Erythroblast (primary cell): ENCODE measurements around the gene STH.

Experiments used
- GATA1 ChIP-seq: IDR thresholded peaks from 2 replicates; pipeline ENCODE4 v1.6.1; 2011; ENCODE audit warnings: low read depth, mild to moderate bottlenecking, control low read depth, low read length, moderate library complexity
- POLR2A ChIP-seq: IDR thresholded peaks from 2 replicates; pipeline ENCODE4 v1.6.1; 2011; ENCODE audit warnings: mild to moderate bottlenecking, low read length

GRCh38 chr17:45990886-45991285 lies 8.2 kb upstream of the STH start:
- no peak for TF ChIP-seq POLR2A
- no peak for TF ChIP-seq GATA1
